Heart left ventricle (tissue), 13 donors: ENCODE results near the gene CBX6.

Experiments used
- CTCF ChIP-seq, 12 donors: fragments of 200-600 bp; sonication (generic) in 4 of 12; IDR thresholded peaks; one replicate each; pipeline versions ENCODE4 v1.5.0 to v1.8.0; 2018 to 2022; ENCODE audit warnings: antibody characterized with exemption in 12 of 12, mild to moderate bottlenecking in 5 of 12
- POLR2A ChIP-seq, 2 donors: fragments of 450-650 bp; IDR thresholded peaks; one replicate each; pipeline ENCODE4 v1.6.1; 2017; ENCODE audit warnings: antibody characterized with exemption in 2 of 2, mild to moderate bottlenecking in 2 of 2, moderate library complexity in 2 of 2
- donor health status: ischemic (EF 13 %, LVEDD 7.1; RV severe dilation, severe dysfunction).
- donor health status: DM: no; HTN: yes; CAD: no.
- donor health status: DM: no; HTN: no; CAD: no.
- donor health status: ischemic (EF 25% LVEDD 6.9; RV normal size, moderate dysfunction).
- donor health status: ischemic (EF 25% LVEDD 5.7; RV mildly dilated, moderate dysfunction).
- donor health status: ischemic (EF 35%, LVEDD 5.7; RV mildly dilated, moderate dysfunction).
- donor health status: nonischemic (EF 11% LVEDD 7.7; RV severe dilation, severe dysfunction).
- donor health status: DM: yes; HTN: yes; CAD: no.
- donor health status: PGD.
- donor health status: ischemic (EF 29% LVEDD 5.4; RV normal size, mild dysfunction).
- donor health status: nonischemic (EF 23%, LVEDD 6.1; RV moderate dilation, normal function).

- no peak for TF ChIP-seq CTCF (IDR thresholded peaks at IDR 0.05)
- TF ChIP-seq POLR2A (IDR thresholded peaks at IDR 0.05) = no peak
These were observed 4.9 kb downstream of the CBX6 start for GRCh38 chr22:38867124-38867455.
